Fibroblast of pulmonary artery (primary cell): ENCODE data around the gene CTNNA2.

Experiments used
- DNase-seq: peaks from one replicate; pipeline ENCODE4 v3.0.0-alpha.2; 2010; ENCODE audit warnings: low read depth
- H3K4me3 ChIP-seq: replicated peaks from 2 replicates; pipeline ENCODE4 v1.5.1; 2011; ENCODE audit warnings: low read depth, mild to moderate bottlenecking, control low read depth, low read length, moderate library complexity
- TF ChIP-seq, protein P1 (sequence below): IDR thresholded peaks from 2 replicates; pipeline ENCODE4 v1.5.1; 2011; ENCODE audit warnings: mild to moderate bottlenecking, control low read depth, low read length, inconsistent platforms; ENCODE audit errors: missing control alignments

Gene CTNNA2

DNA sequence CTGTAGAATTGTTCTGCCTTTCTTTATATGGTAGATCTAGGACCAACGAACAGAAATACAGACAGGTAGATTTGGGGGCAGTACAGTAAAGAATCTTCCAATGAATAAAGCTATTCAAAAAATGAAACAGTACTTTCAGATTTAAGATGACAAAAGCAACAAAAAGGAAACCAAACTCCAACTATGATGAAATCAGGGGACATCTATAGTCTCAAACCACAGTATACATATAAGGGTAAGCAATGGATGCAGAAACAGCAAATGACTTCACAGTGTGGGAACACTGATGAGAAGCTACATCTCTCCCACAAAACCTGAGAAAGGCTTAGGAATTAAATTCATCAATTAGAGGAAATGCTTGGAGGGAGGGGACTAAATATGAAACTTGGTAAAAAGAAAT is 202.5 kb downstream of the CTNNA2 start:
- H3K4me3 ChIP-seq, result no peak overlapping the region
- TF ChIP-seq, protein P1, sequence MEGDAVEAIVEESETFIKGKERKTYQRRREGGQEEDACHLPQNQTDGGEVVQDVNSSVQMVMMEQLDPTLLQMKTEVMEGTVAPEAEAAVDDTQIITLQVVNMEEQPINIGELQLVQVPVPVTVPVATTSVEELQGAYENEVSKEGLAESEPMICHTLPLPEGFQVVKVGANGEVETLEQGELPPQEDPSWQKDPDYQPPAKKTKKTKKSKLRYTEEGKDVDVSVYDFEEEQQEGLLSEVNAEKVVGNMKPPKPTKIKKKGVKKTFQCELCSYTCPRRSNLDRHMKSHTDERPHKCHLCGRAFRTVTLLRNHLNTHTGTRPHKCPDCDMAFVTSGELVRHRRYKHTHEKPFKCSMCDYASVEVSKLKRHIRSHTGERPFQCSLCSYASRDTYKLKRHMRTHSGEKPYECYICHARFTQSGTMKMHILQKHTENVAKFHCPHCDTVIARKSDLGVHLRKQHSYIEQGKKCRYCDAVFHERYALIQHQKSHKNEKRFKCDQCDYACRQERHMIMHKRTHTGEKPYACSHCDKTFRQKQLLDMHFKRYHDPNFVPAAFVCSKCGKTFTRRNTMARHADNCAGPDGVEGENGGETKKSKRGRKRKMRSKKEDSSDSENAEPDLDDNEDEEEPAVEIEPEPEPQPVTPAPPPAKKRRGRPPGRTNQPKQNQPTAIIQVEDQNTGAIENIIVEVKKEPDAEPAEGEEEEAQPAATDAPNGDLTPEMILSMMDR, result no peak
- DNase-seq, result no peak

DNA sequence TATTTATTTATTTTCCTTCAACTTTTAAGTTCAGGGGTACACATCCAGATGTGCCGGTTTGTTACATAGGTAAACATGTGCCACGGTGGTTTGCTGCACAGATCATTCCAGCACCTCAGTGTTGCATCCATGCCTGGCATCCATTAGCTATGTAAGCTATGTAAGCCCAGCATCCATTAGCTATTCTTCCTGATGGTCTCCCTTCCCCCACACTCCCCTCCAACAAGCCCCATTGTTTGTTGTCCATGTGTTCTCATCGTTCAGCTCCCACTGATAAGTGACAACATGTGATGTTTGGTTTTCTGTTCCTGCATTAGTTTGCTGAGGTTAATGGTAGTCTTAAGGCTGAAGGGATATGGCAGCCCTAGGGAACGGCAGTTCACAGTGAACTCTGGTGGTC is 203.4 kb downstream of the CTNNA2 start:
- no peak for DNase-seq
- H3K4me3 ChIP-seq, result no peak overlapping the region
- TF ChIP-seq, protein P1, result no peak

DNA sequence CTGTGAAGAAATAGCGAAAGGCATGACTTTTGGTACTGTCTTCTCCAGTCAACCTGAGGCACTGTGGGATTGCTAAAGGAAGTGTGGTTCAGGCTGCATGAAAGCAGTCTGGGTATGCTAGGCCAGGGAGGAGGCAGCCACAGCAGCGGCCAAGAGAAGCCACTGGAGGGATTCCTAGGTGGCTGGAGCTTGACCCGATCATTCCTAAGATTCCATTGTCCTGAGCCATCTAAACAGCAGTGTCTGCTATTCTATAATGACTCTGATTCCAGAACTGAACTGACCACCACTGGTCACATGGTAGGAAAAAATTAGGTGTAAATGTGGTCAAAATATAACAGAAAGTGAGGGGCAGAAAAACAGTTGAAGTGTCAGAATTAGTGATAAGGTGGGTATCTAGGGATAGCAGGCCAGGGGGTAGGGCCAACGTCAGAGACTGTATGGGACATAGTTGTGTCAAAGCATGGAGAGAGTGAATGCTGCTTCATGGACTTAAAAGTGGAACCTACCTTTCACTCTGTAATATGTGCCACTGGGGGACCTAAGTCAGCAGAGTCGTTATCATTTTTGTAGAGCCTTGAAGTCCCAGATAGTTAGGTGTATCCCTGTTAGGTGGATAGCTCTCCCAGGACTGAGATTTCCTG is 204.6 kb downstream of the CTNNA2 start:
- H3K4me3 ChIP-seq, result no peak overlapping the region
- TF ChIP-seq, protein P1, result no peak
- peak; percentile 32 for DNase-seq

DNA sequence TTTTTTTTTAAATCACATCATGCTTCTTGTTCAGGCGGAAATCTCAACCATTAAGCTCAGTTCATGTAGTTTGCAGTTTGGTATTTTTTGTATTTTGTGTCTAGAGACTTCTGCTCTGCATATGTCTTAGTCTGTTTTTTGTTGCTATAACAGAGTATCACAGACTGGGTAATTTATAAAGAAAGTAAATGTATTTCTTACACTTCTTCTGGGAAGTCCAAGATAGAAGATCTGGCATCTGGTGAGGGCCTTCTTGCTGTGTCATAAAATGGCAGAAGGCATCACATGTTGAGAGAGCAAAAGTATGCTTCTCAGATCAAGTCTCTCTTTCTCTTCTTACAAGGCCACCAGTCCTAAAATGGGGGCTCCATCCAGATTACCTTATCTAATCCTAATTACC is 208.2 kb downstream of the CTNNA2 start:
- DNase-seq, result no peak
- TF ChIP-seq, protein P1, result no peak
- H3K4me3 ChIP-seq, result no peak overlapping the region

DNA sequence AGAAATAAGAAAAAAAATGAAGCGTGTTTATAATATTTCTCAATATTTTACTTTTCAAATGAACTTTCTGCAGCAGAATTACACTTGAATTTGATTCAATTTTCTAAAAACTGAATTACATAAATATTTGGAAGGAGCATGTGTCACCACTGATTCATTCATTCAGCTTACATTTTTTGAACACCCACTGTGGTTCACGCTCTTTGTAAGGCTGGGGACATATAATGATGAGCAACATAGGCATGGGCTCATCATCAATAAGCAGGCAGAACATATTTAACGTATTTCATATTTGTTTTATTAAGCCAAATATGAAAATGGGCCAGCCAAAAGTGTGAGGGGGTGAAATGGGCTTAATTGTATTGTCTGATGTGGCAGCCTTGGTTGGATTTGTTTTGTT is 209.1 kb downstream of the CTNNA2 start:
- TF ChIP-seq, protein P1, result no peak
- DNase-seq, result no peak
- H3K4me3 ChIP-seq, result no peak overlapping the region

DNA sequence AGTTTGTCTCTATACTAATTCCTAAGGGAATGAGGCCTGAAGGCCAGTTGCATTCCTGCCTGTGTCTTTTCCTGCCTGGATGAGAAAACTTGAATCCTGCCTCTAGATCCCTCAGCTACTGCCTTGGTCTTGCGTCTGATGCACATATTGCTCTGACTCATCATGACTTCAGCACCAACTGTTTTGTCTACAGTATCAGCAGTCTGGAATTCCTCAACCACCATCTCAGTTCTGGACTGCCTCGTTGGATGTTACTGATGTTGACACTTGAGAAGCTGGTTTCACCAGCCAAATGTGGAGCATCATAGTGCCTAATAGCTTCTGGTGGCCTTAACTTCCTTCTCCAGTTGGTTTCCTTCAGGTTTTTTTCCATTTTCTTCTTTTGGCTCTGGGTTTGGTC is 211.0 kb downstream of the CTNNA2 start:
- TF ChIP-seq, protein P1, result no peak
- no peak overlapping the region for H3K4me3 ChIP-seq
- DNase-seq, result peak; percentile 53

DNA sequence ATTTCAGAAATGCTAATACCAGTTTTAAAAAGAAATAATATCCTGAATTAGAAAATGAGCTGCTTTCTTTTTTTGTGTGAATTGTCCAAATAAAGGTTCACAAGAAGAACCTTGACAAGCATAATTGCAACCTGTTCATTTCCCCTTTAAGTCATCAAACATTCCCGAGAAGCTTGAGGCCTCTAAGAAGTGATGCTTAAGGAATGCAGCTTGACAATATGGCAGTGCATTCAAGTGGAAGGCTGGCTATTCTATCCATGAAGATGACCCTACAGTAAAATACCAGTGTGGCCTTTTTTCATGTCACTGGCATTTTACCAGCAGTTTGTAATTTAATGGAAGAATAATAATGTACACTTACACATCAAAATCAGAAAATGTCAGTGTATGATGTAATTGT is 216.7 kb downstream of the CTNNA2 start:
- TF ChIP-seq, protein P1, result no peak

More for the DNA sequence above, 216.7 kb downstream of the CTNNA2 start:
- no peak for DNase-seq
- no peak overlapping the region for H3K4me3 ChIP-seq
